HG03460 (cell line): ENCODE data around the gene EDEM1.
"Not testable (repeated sequence)": the region's sequence is repeated elsewhere in the genome, so short reads cannot be mapped to it uniquely, and the experiment has no call there.

Experiments
- ATAC-seq: cut with Tn5 transposase; IDR thresholded peaks from one replicate; pipeline ENCODE4 v1.9.1; 2021; ENCODE audit not compliant: unreplicated experiment

Gene EDEM1

DNA sequence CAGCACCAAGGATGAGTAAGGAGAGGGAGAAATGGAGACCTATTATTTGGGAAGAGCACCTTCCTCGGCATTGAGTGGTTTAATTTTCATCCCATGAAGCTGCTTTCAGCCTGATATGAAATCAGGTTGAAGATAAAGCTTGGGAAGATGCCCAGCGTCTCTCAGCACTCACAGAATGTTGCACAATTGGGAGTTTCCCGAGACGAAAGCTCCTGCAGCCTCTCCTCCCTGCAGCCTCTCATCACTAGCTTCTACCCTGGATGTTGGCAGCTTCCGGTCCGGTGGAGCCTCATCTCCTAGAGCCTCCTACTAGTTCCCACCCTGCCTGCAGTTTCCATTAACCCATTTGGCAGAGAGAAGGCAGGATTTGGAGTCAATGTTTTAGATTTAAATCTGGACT lies 40.3 kb downstream of the EDEM1 start:
- ATAC-seq: no peak

- ATAC-seq: no peak
Observed at GRCh38 chr3:5229414-5229813, 41.9 kb downstream of the EDEM1 start.

DNA sequence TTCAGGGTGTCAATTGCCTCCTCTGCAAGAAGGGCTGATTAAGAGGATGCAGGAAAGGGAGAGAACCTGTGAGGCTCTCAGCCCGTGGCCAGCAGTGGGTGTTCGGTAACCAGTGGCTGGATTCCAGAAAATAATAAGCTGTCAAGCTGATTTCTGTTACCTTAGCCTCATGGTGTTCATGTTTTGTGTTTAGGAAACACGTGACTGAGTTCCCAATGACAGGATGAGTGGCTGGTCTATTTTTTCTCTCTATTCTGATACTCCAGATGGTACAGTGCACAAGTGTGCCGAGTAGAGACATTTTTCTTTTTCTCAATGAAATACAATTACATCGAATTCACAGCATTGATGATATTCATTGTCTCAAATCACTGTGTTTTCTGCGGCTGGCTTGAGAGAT lies 43.6 kb downstream of the EDEM1 start:
- no peak for ATAC-seq

DNA sequence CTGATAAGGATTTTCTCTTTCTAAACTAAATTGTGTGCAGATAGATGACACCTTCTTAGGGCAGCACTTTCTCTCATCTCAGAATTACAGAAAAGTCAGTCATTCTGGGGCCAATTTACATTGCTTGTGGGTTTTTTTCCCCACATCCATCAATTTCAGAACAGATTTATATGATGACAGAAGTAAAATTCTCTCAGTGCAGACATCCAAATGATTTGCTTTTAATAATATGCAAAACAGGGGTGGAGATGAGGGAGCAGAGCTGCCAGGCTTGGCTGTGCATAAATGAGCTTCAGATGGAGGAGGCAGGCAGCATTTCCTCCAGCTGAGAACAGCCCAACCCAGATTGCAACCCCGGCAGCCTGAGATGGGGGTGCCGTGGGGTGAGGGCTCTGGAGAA lies 44.0 kb downstream of the EDEM1 start:
- ATAC-seq: no peak

- ATAC-seq: no peak
Observed at GRCh38 chr3:5232570-5232969, 45.1 kb downstream of the EDEM1 start.

GRCh38 chr3:5233026-5233425 lies 45.5 kb downstream of the EDEM1 start:
- no peak for ATAC-seq

- no peak for ATAC-seq
Observed at GRCh38 chr3:5235655-5236054, 48.1 kb downstream of the EDEM1 start.

DNA sequence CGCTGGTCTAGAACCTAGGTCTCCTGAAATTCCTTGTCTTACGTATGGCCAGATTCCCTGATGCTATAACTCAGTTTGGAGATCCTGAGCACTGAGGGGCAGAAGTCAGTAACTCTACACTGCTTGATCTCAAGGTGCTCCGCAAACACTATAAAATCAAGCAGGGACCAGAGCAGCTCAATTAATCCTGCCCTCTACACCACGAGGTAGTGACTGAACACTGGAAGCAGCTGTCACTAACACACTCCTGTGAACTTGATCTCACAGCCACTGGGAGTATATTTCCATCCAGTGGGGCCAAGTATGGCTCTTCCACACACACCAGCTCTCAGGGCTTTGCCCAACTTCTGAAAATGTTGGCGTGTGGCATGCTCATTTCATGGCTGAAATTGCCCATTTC lies 51.0 kb downstream of the EDEM1 start:
- ATAC-seq: no peak

- ATAC-seq: no peak
Observed at GRCh38 chr3:5239602-5240001, 52.1 kb downstream of the EDEM1 start.

GRCh38 chr3:5240740-5241139 lies 53.2 kb downstream of the EDEM1 start:
- no peak for ATAC-seq

DNA sequence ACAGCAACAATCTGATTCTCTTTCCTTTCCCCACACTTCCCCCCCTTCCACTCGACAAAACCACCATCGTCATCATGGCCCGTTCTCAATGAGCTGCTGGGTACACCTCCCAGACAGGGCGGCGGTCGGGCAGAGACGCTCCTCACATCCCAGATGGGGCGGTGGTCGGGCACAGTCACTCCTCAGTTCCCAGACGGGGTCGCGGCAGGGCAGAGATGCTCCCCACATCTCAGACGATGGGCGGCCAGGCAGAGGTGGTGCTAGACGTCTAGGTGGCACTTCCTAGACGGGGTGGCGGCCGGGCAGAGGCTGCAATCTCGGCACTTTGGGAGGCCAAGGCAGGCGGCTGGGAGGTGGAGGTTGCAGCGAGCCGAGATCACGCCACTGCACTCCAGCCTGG lies 55.3 kb downstream of the EDEM1 start:
- ATAC-seq: not testable (repeated sequence)

- no peak for ATAC-seq
Observed at GRCh38 chr3:5245927-5246326, 58.4 kb downstream of the EDEM1 start.

DNA sequence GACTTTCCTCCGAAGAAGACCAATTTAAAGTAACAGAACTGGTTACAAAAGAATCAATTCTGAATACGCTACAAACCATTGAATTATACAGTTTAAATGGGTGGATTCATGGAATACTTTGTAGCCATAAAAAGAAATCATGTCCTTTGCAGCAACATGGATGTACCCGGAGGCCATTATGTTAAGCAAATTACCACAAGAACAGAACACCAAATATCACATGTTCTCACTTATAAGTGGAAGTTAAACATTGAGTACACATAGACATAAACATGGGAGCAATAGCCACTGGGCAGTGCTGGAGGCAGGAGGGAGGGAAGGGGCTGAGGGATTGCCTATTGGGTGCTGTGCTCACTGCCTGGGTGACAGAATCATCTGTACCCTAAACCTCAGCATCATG lies 61.3 kb downstream of the EDEM1 start:
- ATAC-seq: no peak

DNA sequence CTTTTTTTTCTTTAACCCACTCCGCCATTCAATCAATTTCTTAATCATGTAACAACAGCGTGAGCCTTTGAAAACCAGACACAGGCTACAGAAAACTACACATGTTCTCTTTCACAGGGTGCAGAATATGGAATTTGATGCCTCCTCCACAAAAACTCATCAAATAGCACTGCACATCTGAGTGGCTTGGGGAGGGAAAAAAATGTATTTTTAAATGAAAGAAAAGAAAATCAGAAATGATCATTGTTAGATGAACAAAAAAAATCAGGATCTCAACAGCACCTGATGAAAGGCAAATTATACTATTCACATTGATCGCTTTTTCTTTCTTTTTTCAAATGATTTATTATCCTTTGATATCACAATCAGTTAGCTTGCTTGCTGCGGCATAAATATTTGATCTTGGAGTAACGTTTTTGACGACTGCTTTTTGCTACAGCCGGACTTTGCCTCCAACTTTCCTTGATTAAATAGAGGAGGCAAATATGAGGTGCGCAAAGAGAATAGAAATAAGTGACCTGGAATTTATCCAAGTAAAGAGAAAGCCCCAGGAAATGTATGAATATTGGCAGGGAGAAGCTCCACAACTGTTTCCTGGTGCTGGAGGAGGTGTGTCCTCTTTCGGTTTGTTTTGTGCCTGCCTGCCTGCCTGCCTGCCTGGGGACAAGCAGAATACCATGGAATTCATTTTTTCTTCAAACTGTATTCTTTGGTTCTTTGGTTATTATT lies 63.1 kb downstream of the EDEM1 start:
- ATAC-seq: no peak

DNA sequence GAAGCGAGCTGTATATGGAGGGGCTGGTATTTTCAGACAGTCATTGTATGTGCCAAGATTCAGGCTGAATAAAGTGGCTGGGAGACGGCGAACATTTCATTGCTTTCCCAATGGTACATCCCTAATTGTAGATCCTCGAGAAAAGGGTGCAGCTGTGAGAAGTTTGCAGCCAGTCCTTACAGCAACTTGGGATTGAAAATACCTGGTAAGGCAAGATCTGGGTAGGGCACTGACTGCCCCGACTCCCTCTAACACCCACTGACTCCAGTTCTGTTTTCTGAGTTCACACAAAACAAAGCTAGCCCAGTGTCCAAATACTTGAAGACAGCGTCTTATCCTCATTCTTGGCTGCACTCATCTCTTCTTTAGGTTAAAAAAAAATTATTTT lies 63.7 kb downstream of the EDEM1 start:
- no peak for ATAC-seq

- ATAC-seq: no peak
Observed at GRCh38 chr3:5252131-5252530, 64.6 kb downstream of the EDEM1 start.

- ATAC-seq: no peak
Observed at GRCh38 chr3:5254281-5255048, 67.0 kb downstream of the EDEM1 start.

DNA sequence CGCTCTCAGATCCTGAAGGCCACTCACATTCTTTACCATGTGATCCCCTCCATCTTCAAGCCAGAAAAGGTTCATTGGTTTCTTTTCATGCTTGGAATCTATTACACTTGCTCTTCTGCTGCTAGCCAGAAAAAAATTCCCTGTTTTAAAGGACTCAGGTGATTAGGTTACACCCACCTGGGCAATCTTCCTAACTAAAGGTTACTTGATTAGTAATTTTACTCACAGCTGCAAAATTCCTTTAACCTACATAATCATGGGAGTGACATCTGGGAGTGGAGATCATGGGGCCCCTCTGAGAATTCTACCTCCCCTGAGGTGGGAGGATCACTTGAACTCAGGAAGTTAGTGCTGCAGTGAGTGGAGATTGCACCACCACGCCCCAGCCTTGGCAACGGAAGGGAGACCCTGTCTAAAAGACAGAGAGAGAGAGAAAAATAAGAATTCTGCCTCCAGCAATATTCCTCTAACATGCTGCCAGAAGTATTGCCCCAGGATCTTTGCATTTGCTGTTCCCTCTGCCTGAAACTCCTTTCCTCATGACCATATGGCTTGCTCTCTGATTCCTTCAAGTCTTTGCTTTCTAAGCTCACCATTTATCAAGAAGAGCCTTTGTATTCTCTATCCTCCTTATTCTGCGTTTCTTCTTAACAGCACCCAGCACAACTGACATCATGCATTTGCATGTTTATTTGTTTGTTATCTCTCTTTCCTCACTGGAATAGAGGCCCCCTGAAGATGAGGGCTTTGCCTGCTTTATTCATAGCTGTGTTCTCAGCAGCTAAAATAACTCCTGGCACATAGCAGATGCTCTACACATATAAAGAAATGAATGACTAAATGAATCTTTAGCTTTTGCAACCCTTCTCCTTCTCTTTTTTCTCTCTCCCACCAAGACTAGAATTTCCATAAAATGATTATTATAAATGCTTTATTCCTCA lies 68.2 kb downstream of the EDEM1 start:
- ATAC-seq: no peak

DNA sequence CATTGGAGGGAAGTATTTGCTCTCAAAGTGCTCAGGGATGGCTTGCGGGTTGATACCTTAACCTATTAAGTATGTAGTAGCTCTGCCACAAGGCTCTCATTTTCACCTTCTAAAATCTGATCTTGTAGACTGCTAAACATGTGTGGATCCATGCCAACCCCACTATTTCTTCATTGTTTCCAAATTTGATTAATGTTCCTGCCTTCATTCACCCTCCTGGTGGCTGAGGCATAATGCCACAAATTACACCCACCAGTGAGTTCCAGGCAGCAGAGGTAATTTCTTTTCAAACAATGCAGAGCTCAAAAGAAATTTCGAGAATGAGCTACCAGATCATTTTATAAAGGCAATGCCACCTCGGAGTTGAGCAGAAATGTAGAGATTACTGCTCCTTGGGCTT lies 71.0 kb downstream of the EDEM1 start:
- ATAC-seq: no peak

DNA sequence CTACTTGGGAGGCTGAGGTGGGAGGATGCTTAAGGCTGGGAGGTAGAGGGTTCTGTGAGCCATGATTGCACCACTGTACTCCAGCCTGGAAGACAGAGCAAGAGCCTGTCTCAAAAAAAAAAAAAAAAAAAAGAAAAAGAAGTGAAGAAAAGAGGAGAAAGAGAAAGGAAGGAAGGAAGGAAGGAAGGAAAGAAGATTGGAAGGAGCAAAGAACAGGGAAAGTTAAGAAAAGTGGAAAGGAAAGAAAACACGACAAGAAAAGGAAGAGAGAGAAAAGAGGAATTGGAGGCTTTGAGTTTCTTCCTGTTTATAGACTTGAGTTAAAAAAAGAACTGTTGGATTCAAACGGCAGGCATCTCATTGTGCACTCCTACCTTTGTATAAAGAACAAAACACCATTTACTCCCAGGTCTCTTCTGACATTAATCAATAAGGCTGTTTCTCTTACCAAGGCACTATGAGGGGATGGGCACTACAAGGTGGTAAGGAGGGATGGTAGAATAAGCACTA lies 73.5 kb downstream of the EDEM1 start:
- no peak for ATAC-seq

GRCh38 chr3:5262507-5262906 lies 75.0 kb downstream of the EDEM1 start:
- no peak for ATAC-seq
